AG04449 (cell line): ENCODE results near the gene PLXDC1.

Experiments used
- CTCF ChIA-PET: fragments of 350-600 bp; formaldehyde crosslinking; extraction: SDS; loops from one replicate; lab custom pipeline; 2021; ENCODE audit warnings: antibody characterized with exemption; lab: Yijun Ruan, JAX
- POLR2A ChIA-PET: fragments of 400-600, 350-600 bp; formaldehyde crosslinking; extraction: SDS; loops from one replicate; lab custom pipeline; 2020; ENCODE audit warnings: antibody characterized with exemption, inconsistent platforms; lab: Yijun Ruan, JAX
- DNase-seq: peaks from one replicate; pipeline ENCODE4 v3.0.0-alpha.2; 2010; ENCODE audit warnings: low read depth, low spot score
- H3K4me3 ChIP-seq: 2 replicates; pipeline ENCODE4 v1.5.1; 2011; ENCODE audit warnings: low read depth, mild to moderate bottlenecking, control low read depth, low read length
- TF ChIP-seq, protein P1 (sequence below): IDR thresholded peaks from one replicate; pipeline ENCODE4 v1.5.1; 2011; ENCODE audit warnings: mild to moderate bottlenecking, moderate library complexity, low read length, control low read depth, inconsistent platforms; ENCODE audit not compliant: insufficient read depth; ENCODE audit errors: missing control alignments

The PLXDC1 gene

DNA sequence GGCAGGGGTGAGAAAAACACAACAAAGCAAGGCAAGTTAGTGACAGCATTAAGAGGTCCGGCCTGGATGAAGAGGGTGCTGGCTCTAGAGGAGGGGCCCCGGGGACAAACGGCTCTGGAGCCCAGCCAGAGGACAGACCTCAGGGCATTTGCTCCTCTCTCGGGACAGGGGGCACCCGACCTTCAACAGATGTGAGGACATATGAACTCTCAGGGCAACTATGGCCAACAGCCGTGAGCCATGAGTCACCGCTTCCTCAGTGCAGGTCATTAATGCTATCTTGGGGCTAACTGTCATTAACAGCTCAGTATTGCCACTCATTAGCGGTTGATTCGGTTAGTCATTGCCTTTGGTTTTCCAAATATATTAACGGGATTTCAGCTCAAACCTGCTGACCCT, 24.3 kb upstream of the PLXDC1 start:
- TF ChIP-seq, protein P1, sequence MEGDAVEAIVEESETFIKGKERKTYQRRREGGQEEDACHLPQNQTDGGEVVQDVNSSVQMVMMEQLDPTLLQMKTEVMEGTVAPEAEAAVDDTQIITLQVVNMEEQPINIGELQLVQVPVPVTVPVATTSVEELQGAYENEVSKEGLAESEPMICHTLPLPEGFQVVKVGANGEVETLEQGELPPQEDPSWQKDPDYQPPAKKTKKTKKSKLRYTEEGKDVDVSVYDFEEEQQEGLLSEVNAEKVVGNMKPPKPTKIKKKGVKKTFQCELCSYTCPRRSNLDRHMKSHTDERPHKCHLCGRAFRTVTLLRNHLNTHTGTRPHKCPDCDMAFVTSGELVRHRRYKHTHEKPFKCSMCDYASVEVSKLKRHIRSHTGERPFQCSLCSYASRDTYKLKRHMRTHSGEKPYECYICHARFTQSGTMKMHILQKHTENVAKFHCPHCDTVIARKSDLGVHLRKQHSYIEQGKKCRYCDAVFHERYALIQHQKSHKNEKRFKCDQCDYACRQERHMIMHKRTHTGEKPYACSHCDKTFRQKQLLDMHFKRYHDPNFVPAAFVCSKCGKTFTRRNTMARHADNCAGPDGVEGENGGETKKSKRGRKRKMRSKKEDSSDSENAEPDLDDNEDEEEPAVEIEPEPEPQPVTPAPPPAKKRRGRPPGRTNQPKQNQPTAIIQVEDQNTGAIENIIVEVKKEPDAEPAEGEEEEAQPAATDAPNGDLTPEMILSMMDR = no peak
- ChIA-PET POLR2A (interaction anchor here (0.9 kb wide), 1 partner anchor 24 kb away, joined by 3 read pairs; the partner anchor contains the start of gene RPL19), CTCF (interaction anchor here (1.2 to 7.5 kb wide), 18 partner anchors 8 to 255 kb away, joined by 3 to 208 read pairs (median 10); partner anchors contain the start of genes ARL5C, PLXDC1, RPL19 and STAC2)
- H3K4me3 ChIP-seq = no peak overlapping the region
- DNase-seq = no peak

DNA sequence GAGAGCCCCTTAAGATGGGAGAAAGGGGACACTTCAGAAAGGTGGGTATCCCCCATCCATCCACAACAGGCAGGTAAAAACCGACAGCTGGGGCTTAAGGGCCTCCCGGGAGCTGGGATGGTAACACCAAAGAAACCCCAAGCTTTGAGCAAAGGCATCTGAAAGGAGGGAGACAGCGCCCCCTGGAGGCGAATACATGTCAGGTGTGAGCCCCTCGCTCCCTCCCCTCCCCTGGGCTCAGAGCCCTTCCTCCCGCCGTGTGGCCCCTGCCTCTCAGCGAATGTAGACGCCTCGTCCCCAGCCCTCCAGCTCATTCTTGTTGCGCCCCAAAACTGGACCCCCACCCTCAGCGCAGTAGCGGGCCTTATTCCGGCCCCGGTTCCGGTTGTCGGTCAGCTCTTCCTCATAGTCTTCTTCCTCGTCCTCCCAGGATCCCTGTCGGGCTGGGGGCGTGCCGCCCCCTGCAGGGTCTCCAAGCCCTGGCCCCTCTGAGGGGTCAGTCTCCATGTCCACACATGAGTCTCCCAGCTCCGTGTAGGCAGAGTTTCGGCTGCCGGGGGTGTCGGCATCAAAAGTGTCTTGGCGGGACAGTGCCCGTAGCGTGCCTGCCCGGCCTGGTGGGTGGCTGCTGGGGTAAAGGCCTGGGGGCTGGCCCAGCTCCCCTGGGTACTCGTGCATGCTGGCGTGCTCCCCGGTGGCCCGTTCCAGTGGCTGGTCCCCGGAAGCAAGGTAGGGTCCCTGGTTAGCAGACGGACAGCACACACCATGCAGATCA, 23.7 kb upstream of the PLXDC1 start:
- TF ChIP-seq, protein P1 = peak; percentile 87
- CTCF ChIA-PET = interaction anchor here (0.8 to 7.5 kb wide), 36 partner anchors 8 to 440 kb away, joined by 3 to 208 read pairs (median 5); partner anchors contain the start of genes ARL5C, PLXDC1, RPL19 and STAC2
- DNase-seq = no peak
- POLR2A ChIA-PET = interaction anchor here (0.9 to 1.2 kb wide), 2 partner anchors 25 kb away, joined by 3 to 4 read pairs; partner anchors contain the start of gene RPL19
- H3K4me3 ChIP-seq = no peak overlapping the region

DNA sequence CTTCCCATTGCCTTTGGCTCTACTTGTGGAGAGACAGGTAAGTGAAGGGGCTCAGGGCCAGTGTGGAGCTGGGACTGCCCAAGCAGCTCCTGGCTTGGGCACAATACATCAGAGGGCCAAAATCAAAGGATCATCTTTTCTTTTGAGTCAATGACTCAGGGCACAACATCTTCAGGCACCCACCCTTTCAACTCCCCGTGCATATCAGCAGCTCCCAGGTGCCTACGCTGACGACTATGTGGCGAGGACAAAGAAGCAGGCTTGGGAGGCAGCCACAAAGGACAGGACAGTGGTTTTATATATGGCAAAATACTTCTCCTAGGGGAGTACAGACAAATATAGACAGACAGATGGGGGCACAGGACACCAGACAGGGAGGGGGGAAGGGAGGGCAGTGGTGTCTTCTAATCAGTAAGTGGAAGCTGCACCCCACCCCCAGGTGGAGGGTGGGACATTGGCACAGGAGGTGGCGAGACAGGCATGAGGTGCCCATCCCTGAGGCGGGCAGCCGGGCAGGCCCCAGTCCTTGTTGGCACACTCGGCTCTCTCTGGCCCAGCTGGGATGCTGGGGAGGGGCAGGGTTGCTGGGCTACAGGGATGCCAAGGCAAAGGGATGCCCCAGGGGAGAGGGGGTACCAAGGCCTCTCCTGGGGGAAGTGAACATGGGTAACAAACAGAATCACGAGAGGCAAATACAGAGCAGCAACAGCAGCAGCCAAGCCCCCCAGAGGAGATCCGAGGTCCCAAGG, 22.3 kb upstream of the PLXDC1 start:
- CTCF ChIA-PET = interaction anchor here (0.8 to 7.5 kb wide), 20 partner anchors 10 to 329 kb away, joined by 3 to 208 read pairs (median 4); partner anchors contain the start of genes ARL5C, LASP1NB, PLXDC1 and RPL19
- no peak overlapping the region for H3K4me3 ChIP-seq
- POLR2A ChIA-PET = interaction anchor here (1.0 to 1.2 kb wide), 4 partner anchors 9 to 31 kb away, joined by 3 to 5 read pairs (median 4); partner anchors contain the start of gene RPL19
- TF ChIP-seq, protein P1 = no peak
- no peak for DNase-seq

DNA sequence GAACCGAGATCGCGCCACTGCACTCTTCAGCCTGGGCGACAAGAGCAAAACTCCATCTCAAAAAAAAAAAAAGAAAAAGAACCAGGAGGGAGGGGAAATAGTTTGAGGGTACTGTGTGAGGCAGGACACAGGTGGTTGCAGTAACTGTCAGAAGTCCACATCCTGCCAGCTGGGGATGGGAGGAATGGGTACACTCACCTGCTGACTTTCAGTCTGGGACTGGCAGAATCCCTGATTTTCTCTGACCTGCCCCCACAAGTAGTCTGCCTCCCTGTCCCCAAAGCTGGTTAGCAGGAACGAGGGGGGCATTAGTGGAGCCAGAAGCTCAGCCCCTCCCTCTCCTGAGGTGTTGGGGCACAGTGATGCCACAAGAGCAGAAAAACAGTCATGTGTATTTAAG, 21.6 kb upstream of the PLXDC1 start:
- ChIA-PET CTCF (interaction anchor here (0.9 to 7.5 kb wide), 9 partner anchors 10 to 247 kb away, joined by 3 to 208 read pairs (median 27); partner anchors contain the start of genes ARL5C, LASP1NB and PLXDC1), POLR2A (interaction anchor here (1.2 kb wide), 2 partner anchors 8 to 13 kb away, joined by 3 to 5 read pairs; no protein-coding TSS in a partner anchor)
- TF ChIP-seq, protein P1 = no peak
- no peak for DNase-seq
- H3K4me3 ChIP-seq = no peak overlapping the region

DNA sequence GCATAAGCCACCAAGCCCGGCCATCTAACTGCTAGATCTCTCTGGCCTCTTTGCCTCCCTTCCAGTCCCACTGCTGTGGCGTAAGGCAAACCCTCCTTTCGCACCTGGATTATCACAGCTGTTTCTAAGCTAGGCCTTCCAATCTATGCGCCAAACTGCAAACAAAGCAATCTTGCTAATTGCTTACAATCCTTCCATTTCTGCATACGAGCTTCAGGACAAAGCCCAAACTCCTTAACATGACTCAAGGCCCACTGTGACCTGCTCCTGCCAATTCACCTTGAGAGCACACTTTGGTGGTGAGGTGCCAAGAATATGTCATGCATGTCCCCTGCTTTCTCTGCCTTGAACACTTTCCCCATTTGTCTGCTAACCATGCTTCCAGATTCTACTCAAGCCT, 20.5 kb upstream of the PLXDC1 start:
- TF ChIP-seq, protein P1 = no peak
- DNase-seq = no peak
- H3K4me3 ChIP-seq = no peak overlapping the region
- ChIA-PET POLR2A (no interaction called here), CTCF (interaction anchor here (1.3 to 4.4 kb wide), 5 partner anchors 10 to 72 kb away, joined by 4 to 27 read pairs (median 8); no protein-coding TSS in a partner anchor)
